HL-60 (cell line): ENCODE data around the gene KRT9.
"Not testable (repeated sequence)": the region's sequence is repeated elsewhere in the genome, so short reads cannot be mapped to it uniquely, and the experiment has no call there.

Experiments used
- DNase-seq, 2 experiments: peaks; one replicate each; pipeline ENCODE4 v3.0.0-alpha.2; 2010 to 2020; ENCODE audit warnings: low read depth in 1 of 2, low spot score in 1 of 2
- H3K27ac ChIP-seq: fragments of 250-450 bp; sonication (Bioruptor Pico); replicated peaks from 2 replicates; pipeline ENCODE4 v1.5.1; 2020; ENCODE audit warnings: mild to moderate bottlenecking, moderate library complexity
- H3K27me3 ChIP-seq: fragments of 250-450 bp; sonication (Bioruptor Pico); 2 replicates; pipeline ENCODE4 v1.5.1; 2021; ENCODE audit warnings: mild to moderate bottlenecking, moderate library complexity; ENCODE audit not compliant: insufficient read depth, poor library complexity, severe bottlenecking
- H3K4me3 ChIP-seq: replicated peaks from 2 replicates; pipeline ENCODE4 v1.5.1; 2011; ENCODE audit warnings: mild to moderate bottlenecking, control low read depth, low read length; ENCODE audit not compliant: insufficient read depth
- GABPA ChIP-seq: IDR thresholded peaks from 2 replicates; pipeline ENCODE4 v1.6.1; 2012; ENCODE audit warnings: low read depth
- POLR2AphosphoS5 ChIP-seq: IDR thresholded peaks from 2 replicates; pipeline ENCODE4 v1.6.1; 2012; ENCODE audit warnings: low read depth
- SPI1 ChIP-seq: IDR thresholded peaks from 2 replicates; pipeline ENCODE4 v1.6.1; 2012; ENCODE audit warnings: low read depth, mild to moderate bottlenecking, borderline replicate concordance
- TF ChIP-seq, protein P1 (sequence below): IDR thresholded peaks from 2 replicates; pipeline ENCODE4 v1.6.1; 2012; ENCODE audit warnings: low read depth; ENCODE audit not compliant: insufficient replicate concordance
- TF ChIP-seq, protein P2 (sequence below): IDR thresholded peaks from one replicate; pipeline ENCODE4 v1.5.1; 2011; ENCODE audit warnings: low read length, control low read depth, inconsistent platforms; ENCODE audit not compliant: insufficient read depth

KRT9 gene

DNA sequence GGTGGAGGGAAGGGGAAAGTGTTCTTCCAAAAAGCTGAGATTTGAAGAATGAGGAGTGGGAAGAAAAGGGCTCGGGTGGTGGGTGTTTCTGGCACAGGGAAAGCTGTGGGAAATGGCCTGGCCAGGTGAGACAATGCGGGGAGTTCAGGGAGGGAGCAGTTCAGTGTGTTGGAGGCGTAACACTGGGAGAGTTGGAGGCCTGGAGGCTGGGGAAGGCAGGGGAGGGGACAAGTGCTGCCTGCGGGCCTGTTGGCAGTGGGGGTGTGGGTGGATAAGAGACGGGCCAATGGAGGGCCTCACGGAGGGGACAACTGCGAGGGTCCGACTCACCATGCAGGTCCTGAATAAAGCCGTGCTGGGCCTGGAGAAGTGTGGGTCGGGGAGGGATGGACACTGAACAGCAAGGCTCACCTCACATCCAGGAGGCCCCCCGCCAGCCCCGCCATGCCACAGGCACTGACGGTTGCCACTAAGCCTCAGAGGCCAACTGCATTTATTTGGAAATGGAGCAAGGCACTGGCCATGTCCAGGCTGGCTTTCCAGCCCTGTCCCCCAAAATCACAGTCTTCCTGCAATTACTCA lies 25.9 kb downstream of the KRT9 start:
- no peaks in the 10 kb centered on the region for H3K27me3 ChIP-seq
- DNase-seq: no peak
- TF ChIP-seq SPI1 (no peak), POLR2AphosphoS5 (no peak), GABPA (no peak)
- TF ChIP-seq, protein P1, sequence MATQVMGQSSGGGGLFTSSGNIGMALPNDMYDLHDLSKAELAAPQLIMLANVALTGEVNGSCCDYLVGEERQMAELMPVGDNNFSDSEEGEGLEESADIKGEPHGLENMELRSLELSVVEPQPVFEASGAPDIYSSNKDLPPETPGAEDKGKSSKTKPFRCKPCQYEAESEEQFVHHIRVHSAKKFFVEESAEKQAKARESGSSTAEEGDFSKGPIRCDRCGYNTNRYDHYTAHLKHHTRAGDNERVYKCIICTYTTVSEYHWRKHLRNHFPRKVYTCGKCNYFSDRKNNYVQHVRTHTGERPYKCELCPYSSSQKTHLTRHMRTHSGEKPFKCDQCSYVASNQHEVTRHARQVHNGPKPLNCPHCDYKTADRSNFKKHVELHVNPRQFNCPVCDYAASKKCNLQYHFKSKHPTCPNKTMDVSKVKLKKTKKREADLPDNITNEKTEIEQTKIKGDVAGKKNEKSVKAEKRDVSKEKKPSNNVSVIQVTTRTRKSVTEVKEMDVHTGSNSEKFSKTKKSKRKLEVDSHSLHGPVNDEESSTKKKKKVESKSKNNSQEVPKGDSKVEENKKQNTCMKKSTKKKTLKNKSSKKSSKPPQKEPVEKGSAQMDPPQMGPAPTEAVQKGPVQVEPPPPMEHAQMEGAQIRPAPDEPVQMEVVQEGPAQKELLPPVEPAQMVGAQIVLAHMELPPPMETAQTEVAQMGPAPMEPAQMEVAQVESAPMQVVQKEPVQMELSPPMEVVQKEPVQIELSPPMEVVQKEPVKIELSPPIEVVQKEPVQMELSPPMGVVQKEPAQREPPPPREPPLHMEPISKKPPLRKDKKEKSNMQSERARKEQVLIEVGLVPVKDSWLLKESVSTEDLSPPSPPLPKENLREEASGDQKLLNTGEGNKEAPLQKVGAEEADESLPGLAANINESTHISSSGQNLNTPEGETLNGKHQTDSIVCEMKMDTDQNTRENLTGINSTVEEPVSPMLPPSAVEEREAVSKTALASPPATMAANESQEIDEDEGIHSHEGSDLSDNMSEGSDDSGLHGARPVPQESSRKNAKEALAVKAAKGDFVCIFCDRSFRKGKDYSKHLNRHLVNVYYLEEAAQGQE: no peak
- TF ChIP-seq, protein P2, sequence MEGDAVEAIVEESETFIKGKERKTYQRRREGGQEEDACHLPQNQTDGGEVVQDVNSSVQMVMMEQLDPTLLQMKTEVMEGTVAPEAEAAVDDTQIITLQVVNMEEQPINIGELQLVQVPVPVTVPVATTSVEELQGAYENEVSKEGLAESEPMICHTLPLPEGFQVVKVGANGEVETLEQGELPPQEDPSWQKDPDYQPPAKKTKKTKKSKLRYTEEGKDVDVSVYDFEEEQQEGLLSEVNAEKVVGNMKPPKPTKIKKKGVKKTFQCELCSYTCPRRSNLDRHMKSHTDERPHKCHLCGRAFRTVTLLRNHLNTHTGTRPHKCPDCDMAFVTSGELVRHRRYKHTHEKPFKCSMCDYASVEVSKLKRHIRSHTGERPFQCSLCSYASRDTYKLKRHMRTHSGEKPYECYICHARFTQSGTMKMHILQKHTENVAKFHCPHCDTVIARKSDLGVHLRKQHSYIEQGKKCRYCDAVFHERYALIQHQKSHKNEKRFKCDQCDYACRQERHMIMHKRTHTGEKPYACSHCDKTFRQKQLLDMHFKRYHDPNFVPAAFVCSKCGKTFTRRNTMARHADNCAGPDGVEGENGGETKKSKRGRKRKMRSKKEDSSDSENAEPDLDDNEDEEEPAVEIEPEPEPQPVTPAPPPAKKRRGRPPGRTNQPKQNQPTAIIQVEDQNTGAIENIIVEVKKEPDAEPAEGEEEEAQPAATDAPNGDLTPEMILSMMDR: no peak
- no peak overlapping the region for H3K4me3 ChIP-seq
- no peak overlapping the region for H3K27ac ChIP-seq

DNA sequence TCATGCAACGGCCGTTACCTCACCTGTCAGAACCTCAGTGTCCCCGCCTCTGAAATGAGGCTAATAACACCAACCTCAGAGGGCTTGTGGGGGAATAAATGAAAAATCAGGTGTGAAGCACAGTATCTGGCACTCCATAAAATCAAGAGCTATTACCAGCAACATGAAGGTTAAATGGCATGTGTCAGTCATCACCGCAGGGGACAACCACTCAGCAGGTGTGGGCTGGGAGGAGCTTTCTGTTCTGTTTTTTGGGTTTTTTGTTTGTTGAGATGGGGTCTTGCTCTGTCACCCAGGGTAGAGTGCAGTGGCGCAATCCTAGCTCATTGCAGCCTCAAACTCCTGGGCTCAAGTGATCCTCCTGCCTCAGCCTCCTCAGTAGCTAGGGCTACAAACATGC lies 26.9 kb downstream of the KRT9 start:
- no peak overlapping the region for H3K4me3 ChIP-seq
- TF ChIP-seq GABPA (no peak), POLR2AphosphoS5 (no peak), SPI1 (no peak)
- TF ChIP-seq, protein P1: no peak
- TF ChIP-seq, protein P2: no peak
- DNase-seq: no peak

DNA sequence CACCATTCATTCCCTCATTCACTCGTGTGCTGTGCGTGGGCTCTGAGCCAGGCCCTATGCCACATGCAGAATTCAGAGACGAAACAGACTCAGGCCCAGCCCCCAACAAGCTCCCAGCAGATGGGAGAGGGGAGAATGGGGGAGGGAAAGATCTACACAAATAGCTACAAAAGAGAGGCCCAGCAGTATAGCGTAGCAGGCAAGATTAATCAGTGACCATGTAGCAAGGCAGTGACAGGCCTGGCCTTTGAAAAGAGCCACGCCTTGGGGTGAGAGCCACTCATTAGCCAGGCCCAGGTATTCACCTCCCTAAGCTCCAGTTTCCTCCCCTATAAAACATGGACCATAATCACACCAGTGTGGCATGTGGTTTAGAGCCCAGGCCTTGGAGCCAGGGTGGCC lies 27.4 kb downstream of the KRT9 start:
- no peak overlapping the region for H3K4me3 ChIP-seq
- H3K27me3 ChIP-seq: no peaks in the 10 kb centered on the region
- TF ChIP-seq, protein P1: no peak
- TF ChIP-seq SPI1: no peak
- no peak for TF ChIP-seq POLR2AphosphoS5
- TF ChIP-seq, protein P2: no peak
- no peak for TF ChIP-seq GABPA
- H3K27ac ChIP-seq: no peak overlapping the region
- DNase-seq: no peak

More for the DNA sequence above, 26.9 kb downstream of the KRT9 start:
- Histone ChIP-seq H3K27me3 (no peaks in the 10 kb centered on the region), H3K27ac (no peak overlapping the region)

DNA sequence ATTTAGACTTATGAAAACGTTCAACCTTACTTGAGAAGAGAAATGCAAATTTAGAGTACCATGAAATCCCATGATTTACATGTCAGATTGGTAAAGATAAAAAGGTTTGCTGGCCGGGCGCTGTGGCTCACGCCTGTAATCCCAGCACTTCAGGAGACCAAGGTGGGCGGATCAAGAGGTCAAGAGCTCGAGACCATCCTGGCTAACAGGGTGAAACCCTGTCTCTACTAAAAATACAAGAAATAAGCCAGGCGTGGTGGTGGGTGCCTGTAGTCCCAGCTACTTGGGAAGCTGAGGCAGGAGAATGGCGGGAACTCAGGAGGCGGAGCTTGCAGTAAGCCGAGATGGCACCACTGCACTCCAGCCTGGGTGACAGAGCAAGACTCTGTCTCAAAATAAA lies 29.1 kb downstream of the KRT9 start:
- H3K27ac ChIP-seq, DNase-seq, H3K27me3 ChIP-seq, H3K4me3 ChIP-seq: not testable (repeated sequence)
